Measurements from ENCODE around the gene C11orf52. TPM values are rescaled to one million over a fixed set of nuclear protein-coding genes. Genes with fewer than 3 reads are reported as not detected.
A peak's percentile ranks its signal among the peaks of the same experiment; 100 is the strongest.

Gene C11orf52
- total and polyA plus RNA-seq, 2 of the 8 experiments (the other 6 are each of a cell fraction or from before 2014, with no cell fraction given) = 1.7 to 2.7 TPM

- Histone ChIP-seq H2AFZ (ENCODE audit: low read length) (no peak overlapping the region), H2BK20ac (ENCODE audit: low read length) (no peak overlapping the region), H4K91ac (replicated peaks; ENCODE audit: insufficient read length, low read length) (no peak overlapping the region), H4K8ac (ENCODE audit: extremely low read depth, insufficient read depth, low read length) (no peak overlapping the region), H2BK15ac (ENCODE audit: low read length) (peak overlapping the region; percentile 85; the same call in 1 of the 2 replicates), H2BK120ac (replicated peaks; ENCODE audit: low read depth, low read length) (no peak overlapping the region), H3K18ac (ENCODE audit: extremely low read depth, low read length) (no peak overlapping the region), H3K79me2 (ENCODE audit: control insufficient read depth in 1 of 2, insufficient read depth in 2 of 2, low read length in 2 of 2) (no peaks in the 10 kb centered on the region), H3K23me2 (ENCODE audit: low read depth, low read length) (no peaks in the 10 kb centered on the region), H3K27ac (ENCODE audit: low read depth, low read length) (no peak overlapping the region), H2BK5ac (ENCODE audit: low read depth, low read length) (no peak overlapping the region), H2BK12ac (ENCODE audit: low read depth, low read length) (no peak overlapping the region), H3K4ac (replicated peaks; ENCODE audit: insufficient read length, low read depth, low read length) (no peak overlapping the region), H3K27me3 (replicated peaks in 1 of 4; ENCODE audit: control insufficient read depth in 3 of 4, extremely low read depth in 1 of 4, insufficient read depth in 3 of 4, low read length in 3 of 4) (no peaks in the 10 kb centered on the region), H3K9ac (replicated peaks in 1 of 4; ENCODE audit: extremely low read depth in 1 of 4, low read depth in 3 of 4, low read length in 3 of 4) (no peak overlapping the region), H3K56ac (replicated peaks; ENCODE audit: insufficient read length, low read depth, low read length) (no peak overlapping the region), H3K14ac (ENCODE audit: insufficient read length) (no peak overlapping the region), H4K5ac (ENCODE audit: insufficient read length, low read depth, low read length) (no peak overlapping the region), H3K79me1 (ENCODE audit: low read depth, low read length) (no peaks in the 10 kb centered on the region), H3K9me3 (ENCODE audit: insufficient read depth in 2 of 2, low read depth in 1 of 2, low read length in 1 of 2) (no peaks in the 10 kb centered on the region), H3K36me3 (ENCODE audit: control insufficient read depth in 2 of 4, insufficient read depth in 4 of 4, low read length in 3 of 4) (no peaks in the 10 kb centered on the region), H3K4me1 (replicated peaks in 1 of 4; ENCODE audit: control insufficient read depth in 3 of 4, insufficient read depth in 4 of 4, low read length in 3 of 4) (peaks cover 0 to 3% (median 1%) of the 10 kb centered on the region in 4 experiments; a peak in 6 of 7 replicates), H3K4me2 (ENCODE audit: insufficient read depth in 1 of 2, low read depth in 2 of 2, low read length in 2 of 2) (no peak overlapping the region), H3K23ac (ENCODE audit: insufficient read length) (no peak overlapping the region), H4K20me1 (replicated peaks in 1 of 2; ENCODE audit: control insufficient read depth in 1 of 2, insufficient read depth in 2 of 2, low read length in 2 of 2) (no peaks in the 10 kb centered on the region), H3K4me3 (ENCODE audit: extremely low read depth in 1 of 4, insufficient read depth in 2 of 4, low read depth in 3 of 4, low read length in 4 of 4) (no peak overlapping the region), H2AK5ac (ENCODE audit: low read depth, low read length) (no peak overlapping the region)
- no peak for DNase-seq (ENCODE audit: low read depth in 1 of 2, low spot score in 2 of 2)
- ChIA-PET POLR2A (ENCODE audit: partially characterized antibody) (interaction anchor here (0.6 kb wide), 1 partner anchor 11 kb away, joined by 3 read pairs; no protein-coding TSS in a partner anchor), CTCF (ENCODE audit: partially characterized antibody) (interaction anchor here (0.6 to 2.5 kb wide), 3 partner anchors 24 to 131 kb away, joined by 4 read pairs; no protein-coding TSS in a partner anchor)
- TF ChIP-seq POLR2AphosphoS5 (IDR thresholded peaks at IDR 0.05; ENCODE audit: low read depth, low read length) (no peak), ATF2 (IDR thresholded peaks at IDR 0.05; ENCODE audit: low read length) (no peak), NRF1 (IDR thresholded peaks at IDR 0.05; ENCODE audit: low read depth, low read length) (no peak), TCF12 (IDR thresholded peaks at IDR 0.05; ENCODE audit: low read depth, low read length) (no peak), EP300 (IDR thresholded peaks at IDR 0.05; ENCODE audit: borderline replicate concordance in 1 of 2, low read depth in 2 of 2, low read length in 2 of 2) (no peak), SP1 (IDR thresholded peaks at IDR 0.05; ENCODE audit: low read depth, low read length) (no peak), POU5F1 (IDR thresholded peaks at IDR 0.05; ENCODE audit: low read depth, low read length) (no peak), EGR1 (IDR thresholded peaks at IDR 0.05; ENCODE audit: borderline replicate concordance, low read depth, low read length) (no peak), SIX5 (IDR thresholded peaks at IDR 0.05; ENCODE audit: low read depth, low read length) (no peak), CBX5 (IDR thresholded peaks at IDR 0.05; ENCODE audit: low read depth, low read length) (no peak), SIRT6 (IDR thresholded peaks at IDR 0.05; ENCODE audit: low read length) (no peak), GTF2F1 (IDR thresholded peaks at IDR 0.05; ENCODE audit: borderline replicate concordance, low read depth, low read length) (no peak), TAF1 (IDR thresholded peaks at IDR 0.05; ENCODE audit: low read depth, low read length) (no peak)
- no peak for FAIRE-seq
- WGBS, 2 experiments (ENCODE audit: extremely low coverage in 1 of 2, insufficient coverage in 1 of 2, insufficient read length in 1 of 2, insufficient replicate concordance in 2 of 2, low coverage in 1 of 2, low lambda C conversion rate in 2 of 2, missing lambda C conversion rate in 1 of 2) = 91% methylated on average over 1 of the region's 1 CpG; no CpG with 5 or more reads in 1 of the 2 experiments
These were observed 12.0 kb upstream of the C11orf52 start for GRCh38 chr11:111906680-111907079.
